Raji (cell line): ENCODE data around the gene HOXC12.

Experiments used
- POLR2A ChIP-seq: IDR thresholded peaks from 2 replicates; pipeline ENCODE4 v1.6.1; 2011; ENCODE audit warnings: low read depth, low read length, control low read depth; ENCODE audit not compliant: insufficient read depth

Gene HOXC12

GRCh38 chr12:53937596-53938325 is 16.9 kb upstream of the HOXC12 start:
- no peak for TF ChIP-seq POLR2A

- TF ChIP-seq POLR2A = no peak
Measured at GRCh38 chr12:53938326-53939140, 16.2 kb upstream of the HOXC12 start, which contains the start of gene HOXC13. HOXC13 (plus strand) TSS chr12:53938831; CDS start chr12:53938907, 76 bp downstream.

DNA sequence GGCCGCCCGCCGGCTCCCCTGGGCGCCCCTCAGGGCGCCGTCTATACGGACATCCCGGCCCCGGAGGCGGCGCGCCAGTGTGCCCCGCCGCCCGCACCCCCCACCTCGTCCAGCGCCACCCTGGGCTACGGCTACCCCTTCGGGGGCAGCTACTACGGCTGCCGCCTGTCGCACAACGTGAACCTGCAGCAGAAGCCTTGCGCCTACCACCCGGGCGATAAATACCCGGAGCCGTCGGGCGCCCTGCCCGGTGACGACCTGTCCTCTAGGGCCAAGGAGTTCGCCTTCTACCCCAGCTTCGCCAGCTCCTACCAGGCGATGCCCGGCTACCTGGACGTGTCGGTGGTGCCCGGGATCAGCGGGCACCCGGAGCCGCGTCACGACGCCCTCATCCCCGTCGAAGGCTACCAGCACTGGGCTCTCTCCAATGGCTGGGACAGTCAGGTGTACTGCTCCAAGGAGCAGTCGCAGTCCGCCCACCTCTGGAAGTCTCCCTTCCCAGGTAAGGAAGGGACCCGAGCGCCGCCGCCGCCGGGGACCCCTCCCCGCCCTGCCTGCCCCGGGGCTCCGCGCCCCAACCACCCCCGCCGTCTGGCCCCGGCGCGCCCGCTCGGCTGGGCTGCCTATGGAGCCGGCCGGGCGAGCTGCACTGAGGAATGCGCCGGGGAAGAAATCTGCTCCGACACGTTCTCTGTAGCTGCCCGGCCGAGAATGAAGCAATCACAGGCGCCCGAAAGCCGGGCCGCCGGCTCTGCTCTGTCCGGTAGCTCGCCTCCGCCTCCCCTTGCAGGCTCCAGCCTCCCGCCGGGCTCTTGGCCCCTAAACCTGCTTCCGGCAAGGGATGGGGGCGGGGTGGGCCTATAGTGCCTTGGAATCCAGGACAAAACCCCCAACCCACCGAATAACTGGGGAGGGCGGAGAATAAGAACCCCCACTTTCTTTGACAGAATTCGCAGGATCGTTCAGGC is 15.3 kb upstream of the HOXC12 start:
- no peak for TF ChIP-seq POLR2A

DNA sequence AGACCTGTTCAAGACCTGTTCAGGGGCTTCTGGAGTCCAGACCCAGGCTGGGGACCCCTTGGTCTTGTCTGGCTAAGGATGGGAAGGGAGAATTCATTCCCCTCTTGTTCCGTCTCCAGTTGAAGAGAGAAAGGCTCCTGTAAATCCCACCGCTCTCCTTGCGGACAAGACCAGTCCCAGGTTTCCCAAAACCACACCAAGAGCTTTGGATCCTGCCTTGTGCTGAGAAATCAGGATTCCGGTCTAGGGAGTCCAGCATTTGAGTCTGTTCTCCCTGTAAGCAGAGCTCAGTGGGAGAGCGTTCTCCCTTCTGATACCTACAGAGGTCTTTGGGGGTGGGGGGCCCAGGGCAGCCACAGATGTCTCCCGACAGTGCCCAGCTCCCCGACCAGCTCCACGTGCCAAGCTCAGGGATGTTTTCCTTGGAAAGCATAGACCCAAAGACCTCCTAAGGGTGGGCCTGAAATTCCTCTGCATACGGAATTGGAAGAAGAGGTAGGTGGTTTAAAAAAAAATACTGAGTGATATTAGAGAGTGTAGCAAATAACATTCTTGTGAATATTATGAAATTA is 14.2 kb upstream of the HOXC12 start:
- TF ChIP-seq POLR2A = no peak

- no peak for TF ChIP-seq POLR2A
Measured at GRCh38 chr12:53941187-53941586, 13.5 kb upstream of the HOXC12 start.

- no peak for TF ChIP-seq POLR2A
Measured at GRCh38 chr12:53941750-53942149, 13.0 kb upstream of the HOXC12 start.

GRCh38 chr12:53942467-53942997 is 12.2 kb upstream of the HOXC12 start:
- TF ChIP-seq POLR2A = no peak

- TF ChIP-seq POLR2A = no peak
Measured at GRCh38 chr12:53944209-53944608, 10.5 kb upstream of the HOXC12 start.

DNA sequence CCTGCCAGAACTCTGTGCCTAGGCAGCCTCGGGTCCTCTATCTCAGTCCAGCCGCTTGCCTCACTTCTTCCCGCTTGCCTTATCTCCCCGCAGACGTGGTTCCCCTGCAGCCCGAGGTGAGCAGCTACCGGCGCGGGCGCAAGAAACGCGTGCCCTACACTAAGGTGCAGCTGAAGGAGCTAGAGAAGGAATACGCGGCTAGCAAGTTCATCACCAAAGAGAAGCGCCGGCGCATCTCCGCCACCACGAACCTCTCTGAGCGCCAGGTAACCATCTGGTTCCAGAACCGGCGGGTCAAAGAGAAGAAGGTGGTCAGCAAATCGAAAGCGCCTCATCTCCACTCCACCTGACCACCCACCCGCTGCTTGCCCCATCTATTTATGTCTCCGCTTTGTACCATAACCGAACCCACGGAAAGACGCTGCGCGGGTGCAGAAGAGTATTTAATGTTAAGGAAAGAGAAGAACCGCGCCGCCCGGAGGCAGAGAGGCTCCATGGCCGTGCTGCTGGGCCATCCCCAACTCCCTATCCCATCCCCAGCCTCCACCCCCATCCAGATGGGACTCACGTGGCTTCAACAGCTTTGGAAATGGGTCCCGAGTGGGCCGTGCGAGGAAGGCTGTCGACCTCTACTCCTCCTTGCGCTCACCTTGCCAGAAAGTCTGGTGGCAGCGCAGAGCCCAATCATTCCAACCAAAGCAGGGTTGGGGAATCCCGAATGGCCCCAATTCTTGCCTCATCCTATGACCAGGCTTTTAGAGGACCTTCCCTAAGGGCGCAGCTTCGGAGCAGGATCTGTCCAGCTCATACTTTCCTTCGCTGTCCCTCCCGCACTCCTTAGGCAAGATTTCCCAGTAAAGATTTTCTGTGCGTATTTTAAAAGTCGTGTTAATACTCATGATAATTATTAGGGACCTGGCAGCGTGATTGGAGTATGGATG is 9.5 kb upstream of the HOXC12 start:
- no peak for TF ChIP-seq POLR2A

GRCh38 chr12:53947743-53948142 is 7.0 kb upstream of the HOXC12 start:
- no peak for TF ChIP-seq POLR2A

- TF ChIP-seq POLR2A = no peak
Measured at GRCh38 chr12:53948650-53949593, 5.8 kb upstream of the HOXC12 start.
